Stimulated activated CD4-positive, alpha-beta T cell treated with anti-CD3 and anti-CD28 coated beads, Interleukin-15, amount 100 ng/mL, for 48 hours (primary cell): Measurements from ENCODE around the gene UBA6.
A peak's percentile ranks its signal among the peaks of the same experiment; 100 is the strongest.
"Not testable (repeated sequence)": the region's sequence is repeated elsewhere in the genome, so short reads cannot be mapped to it uniquely, and the experiment has no call there.

Experiments used
- DNase-seq, 2 donors: peaks; one replicate each; pipeline ENCODE4 v3.0.0-alpha.2; 2020; ENCODE audit warnings: low read depth in 2 of 2

The UBA6 gene

DNA sequence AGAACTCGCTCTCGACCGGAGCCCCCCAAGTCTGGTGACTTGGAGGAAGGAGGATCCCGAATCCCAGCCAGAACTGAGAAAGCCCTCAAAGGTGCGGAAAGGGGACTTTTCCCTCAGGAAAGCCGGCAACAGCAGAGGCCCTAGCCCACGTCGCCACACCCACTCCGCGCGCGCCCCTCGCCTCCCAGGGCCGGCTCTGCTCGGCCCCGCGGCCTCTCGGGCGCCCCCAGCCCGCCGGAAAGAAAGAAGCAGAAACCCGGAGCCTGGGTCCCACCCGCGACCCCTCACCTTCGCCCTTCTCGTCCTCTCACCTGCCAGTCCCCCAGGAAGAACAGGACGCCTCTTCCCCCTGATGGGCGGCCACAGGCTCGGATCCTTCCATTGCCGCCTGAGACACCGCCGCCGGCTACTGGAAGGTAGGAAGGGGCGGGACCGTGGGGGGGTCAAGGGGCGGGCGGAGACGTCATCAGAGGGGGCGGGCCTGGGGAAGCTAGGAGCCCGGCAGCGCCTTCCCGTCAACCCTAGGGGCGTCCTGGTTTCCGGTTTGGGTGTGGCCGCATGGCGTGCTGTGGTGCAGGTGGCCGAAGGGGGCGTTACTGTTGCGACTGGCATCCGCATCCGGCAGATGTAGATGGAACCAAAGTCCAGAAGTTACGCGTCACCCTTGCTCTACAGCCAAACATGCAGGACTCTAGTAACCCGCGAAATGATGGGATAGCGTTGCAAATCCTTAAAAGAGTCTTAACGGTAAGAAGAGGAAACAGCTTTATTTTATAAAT is at the start of gene UBA6:
TSS of gene UBA6 (minus strand) at position 418 of the 779 bp plus-strand sequence. CDS start at position 382, 36 bp downstream.
- peak; percentile 93 to 95 for DNase-seq

DNA sequence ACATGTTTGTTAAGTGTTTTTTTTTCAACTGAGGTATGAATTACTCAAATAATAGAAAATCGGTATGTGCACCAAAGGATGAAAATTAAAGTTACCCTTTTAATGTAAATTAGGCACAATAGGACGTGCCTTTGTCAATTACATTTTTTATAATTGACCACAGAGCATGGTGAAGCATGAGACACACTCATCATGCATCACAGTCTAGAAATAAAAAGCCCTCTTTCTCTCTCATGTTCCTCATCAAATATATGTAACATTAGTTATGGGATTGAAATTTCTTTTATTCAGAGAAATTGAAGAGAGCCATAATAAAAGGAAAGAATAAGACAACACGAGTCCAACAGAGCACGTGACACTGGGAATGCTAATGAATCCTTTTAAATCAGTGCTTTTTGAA is 49.7 kb upstream of the UBA6 start:
- no peak for DNase-seq

DNA sequence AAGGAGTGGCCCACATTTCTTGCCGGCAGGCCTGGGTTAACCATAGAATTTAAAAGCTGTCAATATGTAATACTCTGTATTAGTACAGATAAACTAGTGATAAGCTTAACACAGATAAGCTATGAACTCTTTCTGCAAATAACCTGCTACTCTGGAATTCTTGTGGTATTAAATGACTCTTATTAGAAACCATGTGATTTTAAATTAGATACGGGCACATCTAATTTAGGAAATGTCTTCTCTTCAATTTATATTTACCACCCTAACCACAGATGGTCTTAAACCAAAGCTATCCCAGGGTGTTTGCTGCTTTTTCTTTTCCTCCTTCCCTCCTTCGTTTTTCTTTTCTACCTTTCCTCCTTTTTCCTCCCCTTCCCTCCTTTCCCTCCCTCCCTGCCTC is 48.3 kb upstream of the UBA6 start:
- DNase-seq = no peak

DNA sequence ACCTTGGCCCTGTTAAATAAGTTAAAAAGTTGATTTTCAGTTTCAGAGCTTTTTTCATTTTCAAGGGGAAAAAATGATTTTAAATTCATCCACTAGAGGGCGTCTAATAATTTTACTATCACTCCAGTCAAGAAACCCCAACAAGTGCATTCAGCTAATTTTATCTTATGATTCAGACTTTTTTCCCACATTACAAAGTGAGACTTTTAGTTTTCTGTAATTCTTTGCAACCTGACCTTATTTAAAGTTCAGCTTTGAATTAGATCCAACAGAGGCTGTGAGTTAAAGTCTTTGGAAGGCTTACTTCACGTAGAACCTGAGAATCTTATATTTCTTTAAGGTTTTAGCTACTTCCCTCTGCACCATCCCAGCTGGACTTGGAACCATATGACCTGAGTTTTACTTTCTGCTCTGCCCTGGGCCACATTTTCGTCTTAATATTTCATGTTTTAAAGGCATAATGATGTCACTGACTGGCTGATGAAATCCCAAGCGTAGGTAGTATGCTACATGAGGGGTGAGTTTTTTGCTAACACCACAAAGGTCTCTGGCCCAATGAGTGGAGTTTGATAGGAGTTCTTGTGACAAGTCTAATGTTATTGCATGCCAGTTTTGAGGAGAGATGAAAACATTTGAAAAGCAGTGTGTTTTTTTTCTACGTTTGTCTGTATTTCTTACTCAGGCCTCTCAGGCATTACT is 46.0 kb upstream of the UBA6 start:
- DNase-seq = no peak

DNA sequence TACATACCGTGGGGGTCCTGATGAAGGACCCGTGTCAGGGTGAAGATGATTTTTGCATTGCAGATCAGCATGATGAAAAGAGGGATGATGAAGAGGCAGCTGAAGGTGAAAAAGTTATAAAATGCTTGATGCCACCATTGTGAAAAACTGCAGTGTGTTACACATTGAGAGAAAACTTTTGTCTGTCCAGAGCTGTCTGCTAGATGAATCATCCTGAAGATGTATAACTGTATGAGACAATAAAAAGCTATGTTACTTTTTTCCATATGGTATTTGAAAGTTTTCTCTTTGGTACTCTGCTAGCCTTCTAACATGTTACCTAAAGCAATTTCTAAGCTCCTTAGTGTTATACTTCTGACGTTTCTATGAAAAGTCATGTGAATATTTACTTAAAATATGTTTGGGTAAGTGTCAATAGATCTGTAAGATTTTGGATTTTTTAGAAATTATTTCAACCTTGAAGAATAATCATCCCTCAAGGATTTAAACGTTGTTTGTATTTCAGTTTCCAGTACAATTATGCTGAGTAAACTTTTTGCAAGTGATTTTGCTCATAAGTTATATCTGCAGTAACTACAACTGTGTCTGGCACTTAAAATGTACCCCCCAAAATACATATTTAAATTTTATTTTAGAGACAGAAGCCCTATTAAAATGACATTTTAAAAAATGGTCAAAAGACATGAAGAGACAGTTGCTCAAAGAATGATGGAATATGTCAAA is 43.8 kb upstream of the UBA6 start:
- no peak for DNase-seq

DNA sequence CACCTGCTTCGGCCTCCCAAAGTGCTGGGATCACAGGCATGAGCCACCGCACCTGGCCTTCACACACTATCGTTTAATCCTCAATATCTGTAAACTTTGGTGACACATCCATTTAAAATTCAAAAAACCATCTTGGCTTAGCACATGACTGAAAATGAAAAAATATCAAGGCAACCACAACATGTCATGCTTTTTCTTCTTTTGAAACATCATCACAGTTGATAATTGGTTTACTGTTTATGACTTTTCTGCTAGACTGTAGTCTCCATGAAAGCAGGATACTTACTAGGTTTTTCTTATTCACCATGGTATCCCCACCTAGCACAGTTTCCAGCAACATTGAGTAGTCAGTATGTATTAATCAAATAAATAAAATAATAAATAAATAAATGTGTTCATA is 42.2 kb upstream of the UBA6 start:
- DNase-seq = no peak

DNA sequence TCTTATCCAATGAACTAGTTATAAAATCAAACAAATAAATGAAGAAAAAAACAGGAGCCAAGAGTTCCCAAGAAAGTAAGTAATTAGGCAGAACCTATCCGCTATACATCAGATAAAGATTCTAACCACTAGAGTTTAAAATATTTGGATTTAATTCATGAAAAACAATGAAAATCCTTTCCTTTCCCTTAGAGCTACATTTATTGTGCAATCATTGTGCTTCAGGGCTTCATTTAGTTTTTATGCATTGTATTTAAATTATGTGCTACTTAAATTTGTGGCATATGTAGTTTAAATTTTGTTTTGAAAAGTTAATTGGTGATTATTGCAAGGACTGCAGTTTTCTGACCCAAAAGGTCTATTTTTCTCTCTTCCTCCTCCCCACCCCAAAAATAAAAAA is 35.3 kb upstream of the UBA6 start:
- no peak for DNase-seq

DNA sequence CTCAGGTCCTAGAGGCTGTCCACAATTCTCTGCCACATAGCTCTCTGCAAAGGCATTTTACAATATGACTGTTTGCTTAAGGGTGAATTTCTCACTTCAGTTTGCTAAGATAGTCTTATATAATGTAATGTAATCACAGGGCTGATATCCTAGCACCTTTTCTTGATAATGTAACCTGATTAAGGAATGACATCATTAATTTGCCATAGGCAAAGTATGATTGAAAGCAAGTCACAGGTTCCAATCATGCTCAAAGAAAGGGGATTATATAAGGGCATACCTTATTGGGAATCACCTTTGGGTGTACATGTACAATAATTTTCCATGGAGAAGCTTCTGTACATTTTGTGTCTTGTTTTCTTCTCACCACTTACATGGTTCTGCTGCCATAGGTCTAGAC is 34.4 kb upstream of the UBA6 start:
- no peak for DNase-seq

DNA sequence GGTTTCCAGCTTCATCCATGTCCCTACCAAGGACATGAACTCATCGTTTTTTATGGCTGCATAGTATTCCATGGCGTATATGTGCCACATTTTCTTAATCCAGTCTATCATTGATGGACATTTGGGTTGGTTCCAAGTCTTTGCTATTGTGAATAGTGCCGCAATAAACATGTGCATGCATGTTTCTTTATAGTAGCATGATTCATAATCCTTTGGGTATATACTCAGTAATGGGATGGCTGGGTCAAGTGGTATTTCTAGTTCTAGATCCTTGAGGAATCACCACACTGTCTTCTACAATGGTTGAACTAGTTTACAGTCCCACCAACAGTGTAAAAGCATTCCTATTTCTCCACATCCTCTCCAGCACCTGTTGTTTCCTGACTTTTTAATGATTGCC is 29.6 kb upstream of the UBA6 start:
- DNase-seq = not testable (repeated sequence)

DNA sequence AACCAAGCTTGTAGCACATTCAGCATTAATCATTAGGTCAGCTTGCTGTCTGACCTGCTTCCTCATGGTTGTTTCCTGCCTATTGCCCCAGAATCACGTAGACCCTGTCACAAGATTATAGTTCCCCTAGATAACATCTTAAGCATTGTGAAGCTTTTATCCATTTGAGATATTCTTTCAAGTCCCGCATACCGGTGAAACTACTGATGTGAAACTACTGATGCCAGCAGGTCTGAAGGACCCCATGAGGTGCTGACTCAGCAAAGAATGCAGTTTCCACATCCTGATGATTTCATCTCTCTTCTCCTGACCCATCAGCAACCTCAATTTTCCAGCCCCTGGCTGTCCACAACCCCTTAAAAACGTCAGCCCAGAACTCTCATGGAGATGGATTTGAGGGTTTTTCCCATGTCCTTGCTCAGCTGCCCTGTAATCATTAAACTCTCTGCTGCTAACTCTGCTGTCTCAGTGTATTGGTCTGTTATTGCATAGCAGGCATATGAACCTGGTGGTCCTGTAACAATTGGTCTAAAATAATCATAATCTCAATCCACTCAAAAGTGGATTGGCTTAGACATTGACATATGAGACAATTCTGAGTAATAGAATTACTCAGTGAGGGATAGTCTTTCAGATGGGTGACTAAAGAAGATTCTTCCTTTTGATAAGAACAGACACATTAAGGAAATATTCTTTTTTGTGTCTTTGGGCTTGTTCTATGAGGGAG is 26.3 kb upstream of the UBA6 start:
- no peak for DNase-seq

DNA sequence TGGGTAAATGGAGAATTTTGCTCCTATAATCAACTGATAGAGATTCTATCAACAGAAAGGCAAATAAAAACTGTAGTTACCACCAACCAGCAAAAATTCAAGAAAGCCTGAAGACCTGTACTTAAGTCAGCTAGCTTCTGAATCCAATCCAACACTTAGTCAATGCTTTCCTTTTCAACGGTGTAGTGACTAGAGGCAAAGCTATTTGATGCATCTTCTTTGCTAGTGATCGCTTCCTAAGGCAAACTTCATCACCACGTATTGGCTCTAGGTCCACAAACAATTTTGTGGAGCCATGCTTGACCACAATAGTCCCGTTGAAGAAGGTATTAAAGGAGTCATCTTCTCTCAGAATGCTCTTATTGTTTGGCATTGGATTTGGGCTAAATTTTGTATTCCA is 25.0 kb upstream of the UBA6 start:
- DNase-seq = no peak

DNA sequence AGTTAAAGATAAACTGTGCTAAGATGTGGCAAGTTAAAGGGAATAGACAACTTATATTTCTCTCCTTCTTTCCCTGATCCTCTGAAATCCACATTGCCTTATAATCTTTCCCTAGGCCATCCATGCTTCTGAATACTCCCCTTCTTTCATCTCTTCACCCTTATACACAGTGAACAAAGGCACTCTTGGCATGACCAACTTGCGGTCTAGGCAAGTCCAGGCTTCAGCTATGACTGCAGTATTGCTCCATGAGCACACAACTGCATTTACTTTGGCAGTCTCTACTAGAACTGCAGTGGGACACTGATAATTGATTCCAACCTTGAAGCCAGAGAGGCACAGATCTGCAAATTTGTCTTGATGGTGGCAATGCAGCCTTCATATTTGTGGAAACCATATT is 24.2 kb upstream of the UBA6 start:
- no peak for DNase-seq

DNA sequence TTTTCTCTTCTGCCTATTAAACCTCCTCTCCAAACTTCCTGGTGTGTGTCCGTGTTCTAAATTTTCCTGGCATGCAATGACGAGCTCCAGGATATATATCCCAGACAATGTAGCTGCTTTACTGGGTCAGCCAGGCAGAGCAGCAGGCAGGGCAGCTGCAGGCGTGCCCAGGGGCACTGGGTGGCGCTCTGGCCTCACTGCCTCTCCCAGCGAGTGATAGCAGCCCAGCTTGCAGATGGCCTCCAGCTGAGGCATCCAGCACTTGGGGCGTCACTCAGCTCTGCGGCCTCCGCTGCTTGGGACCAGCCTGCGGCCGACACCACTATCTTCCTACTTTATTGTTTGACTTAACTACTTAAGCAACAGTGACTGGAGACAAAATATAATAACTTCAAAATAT is 23.0 kb upstream of the UBA6 start:
- DNase-seq = no peak

DNA sequence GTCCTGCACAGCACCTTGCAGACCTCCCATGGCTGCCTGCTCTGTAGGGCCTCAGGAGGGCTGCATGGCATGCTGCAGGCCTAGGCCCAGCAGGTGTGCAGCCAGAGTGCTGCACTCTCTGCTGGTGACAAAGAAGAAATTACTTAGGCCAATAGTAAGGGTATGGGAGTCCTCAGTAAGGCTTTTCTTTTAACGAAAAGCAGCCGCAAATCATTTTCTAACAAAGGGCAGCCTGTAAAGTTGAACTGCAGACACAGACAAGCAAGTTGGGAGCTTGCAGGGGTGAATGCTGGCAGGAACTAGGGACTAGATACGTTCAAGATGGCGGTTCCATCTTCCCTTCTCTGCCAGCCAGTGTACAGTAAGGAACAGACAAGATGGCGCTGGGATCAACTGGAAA is 22.4 kb upstream of the UBA6 start:
- no peak for DNase-seq

DNA sequence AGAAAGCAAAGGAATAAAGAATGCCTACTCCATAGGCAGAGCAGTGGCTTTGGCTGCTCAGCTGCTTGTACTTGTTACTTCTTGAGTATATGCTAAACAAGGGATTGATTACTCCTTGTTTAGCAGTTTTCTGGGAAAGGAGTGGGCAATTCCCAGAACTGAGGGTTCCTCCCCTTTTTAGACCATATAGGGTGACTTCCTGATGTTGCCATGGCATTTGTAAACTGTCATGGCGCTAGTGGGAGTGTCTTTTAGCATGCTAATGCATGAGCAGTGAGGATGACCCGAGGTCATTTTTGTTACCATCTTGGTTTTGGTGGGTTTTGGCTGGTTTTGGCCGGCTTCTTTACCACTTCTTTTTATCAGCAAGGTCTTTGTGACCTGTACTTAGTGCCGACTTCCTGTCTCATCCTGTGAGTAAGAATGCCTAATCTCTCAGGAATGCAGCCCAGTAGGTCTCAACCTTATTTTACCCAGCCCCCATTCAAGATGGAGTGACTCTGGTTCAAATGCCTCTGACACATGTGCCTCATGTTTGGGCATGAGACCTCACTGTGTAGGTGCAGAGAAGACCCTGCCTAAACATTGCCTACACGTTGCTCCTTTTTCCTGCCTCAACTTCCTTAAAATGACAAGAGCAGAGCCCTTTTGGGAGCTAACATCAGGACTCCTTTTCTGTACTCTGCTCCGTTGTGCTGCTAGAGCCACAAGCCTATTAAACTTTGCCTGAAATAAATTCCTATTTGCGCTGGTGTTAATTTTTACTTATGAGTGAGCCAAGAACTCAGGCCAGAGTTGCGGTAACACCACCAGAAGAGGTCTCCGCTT is 21.0 kb upstream of the UBA6 start:
- DNase-seq = no peak

DNA sequence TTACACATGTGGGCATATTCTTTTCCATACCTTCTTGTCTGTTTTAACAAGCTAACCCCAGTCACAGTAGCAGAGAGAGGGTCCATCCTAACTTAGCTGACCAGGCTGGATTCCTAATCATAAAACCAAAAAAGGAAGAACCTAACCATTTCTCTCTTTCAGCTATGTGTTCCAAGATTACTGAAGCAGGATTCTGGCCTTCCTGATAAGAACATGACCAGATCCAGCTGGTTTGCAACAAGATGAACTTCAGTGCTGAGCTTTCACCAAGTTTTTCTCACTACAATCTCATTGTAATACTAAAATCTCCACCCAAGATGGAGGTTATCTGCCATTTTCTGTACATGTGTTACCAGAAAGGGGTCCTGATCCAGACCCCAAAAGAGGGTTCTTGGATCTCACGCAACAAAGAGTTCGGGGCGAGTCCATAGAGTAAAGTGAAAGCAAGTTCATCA is 20.4 kb upstream of the UBA6 start:
- DNase-seq = no peak

DNA sequence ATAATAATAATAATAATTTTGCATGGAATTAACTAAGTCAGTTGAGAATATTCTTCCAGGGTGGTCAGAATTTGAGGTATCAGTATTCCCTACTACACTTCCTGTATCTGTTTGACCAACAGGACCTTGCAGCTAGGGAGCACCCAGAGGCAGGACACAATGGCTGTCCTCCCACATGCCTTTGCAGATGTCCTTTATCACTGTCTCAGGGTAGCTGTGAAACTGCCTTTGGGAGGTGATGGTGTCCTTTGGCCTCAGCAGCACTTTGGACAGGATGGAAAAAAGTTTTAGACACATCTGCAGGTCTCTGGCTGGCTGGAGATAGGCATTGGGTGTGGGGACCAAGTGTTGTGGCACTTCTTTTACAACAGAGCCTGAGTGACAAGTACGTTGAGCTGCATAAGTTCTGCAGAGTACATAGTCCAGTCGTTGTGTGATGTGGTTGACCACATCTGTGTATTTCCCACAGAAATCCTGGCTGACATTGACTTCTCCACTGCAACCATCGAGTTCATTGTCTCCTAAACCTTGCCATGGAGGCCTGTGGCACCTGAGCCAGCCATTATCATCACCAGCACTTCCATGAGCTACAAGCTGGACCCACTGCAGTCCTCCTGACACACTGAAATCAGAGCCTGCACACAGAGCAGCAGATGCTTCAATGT is 19.1 kb upstream of the UBA6 start:
- no peak for DNase-seq

DNA sequence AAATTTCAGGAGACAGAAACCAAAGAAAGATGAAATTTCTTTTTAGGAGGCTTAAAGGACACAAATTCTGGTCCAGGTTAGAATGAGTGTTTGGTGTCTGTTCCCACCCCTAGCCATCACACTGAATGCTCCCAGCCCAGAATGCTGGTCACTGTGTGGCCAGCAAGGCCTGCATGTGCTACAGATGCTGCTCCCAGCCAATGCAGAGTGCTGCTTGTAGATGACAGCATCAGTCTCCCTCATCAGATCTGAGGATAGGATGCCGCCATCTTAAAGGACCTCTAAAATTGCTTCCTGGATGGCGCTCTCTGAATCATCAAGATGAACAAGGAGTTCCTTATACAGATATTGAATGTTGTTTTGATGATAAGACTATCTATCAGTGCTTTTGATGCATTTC is 17.9 kb upstream of the UBA6 start:
- DNase-seq = no peak

DNA sequence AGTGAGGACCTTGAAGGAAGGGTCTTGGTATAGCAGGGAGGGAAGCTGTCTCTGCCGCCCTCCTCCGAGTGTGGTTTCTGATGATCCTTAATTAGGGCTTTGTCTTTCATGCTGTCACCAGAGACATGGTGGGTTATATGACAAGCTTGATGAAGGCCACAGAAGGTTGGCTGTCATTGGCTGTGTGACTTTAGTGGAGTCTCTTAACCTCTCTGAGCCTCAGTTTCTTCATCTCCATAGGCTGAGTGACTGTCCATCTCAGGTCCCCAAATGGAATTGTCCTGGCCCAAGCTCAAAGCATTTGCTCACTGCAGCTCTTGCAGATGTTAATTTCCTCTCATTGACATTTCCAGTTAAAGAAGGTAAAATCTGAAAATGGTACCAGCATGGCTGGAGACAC is 16.6 kb upstream of the UBA6 start:
- no peak for DNase-seq

DNA sequence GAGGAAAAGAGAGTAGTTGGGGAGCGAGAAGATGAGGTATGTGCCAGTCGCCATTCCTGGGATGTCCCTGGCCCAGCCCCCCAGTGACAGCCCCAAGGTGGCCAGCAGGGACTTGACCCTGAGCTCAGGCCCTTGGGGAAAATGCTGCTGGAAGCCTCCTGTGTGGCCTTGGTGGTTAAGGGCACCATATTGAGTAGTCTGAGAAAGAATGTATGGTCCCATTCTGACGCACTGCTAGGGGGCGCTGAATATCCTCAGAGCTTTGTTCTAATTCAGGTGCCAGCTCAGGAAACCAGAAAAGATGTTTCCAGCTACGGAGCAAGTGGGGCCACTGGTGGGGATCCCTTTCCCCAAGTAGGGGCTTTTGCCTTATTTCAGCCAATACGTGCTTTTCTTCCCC is 14.0 kb upstream of the UBA6 start:
- no peak for DNase-seq

DNA sequence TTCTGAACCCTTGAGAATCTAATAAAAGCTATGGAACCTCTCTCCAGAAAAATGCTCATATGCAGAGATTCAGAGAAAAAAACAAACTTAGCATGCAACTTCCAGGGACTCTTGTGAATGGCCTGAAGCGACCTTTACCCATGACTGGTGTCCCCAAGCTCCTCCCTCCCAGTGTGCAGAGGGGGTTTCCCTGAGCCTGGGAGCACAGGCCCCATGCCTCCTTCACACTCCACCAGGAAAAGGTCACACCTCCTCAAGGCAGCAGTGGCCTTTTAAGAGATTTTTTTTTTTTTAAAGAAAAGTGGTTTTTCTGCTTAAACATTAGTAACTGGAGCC is 13.3 kb upstream of the UBA6 start:
- DNase-seq = peak; percentile 21 to 24
